ENCODE data around the gene MYL12A. TPM values are rescaled to one million over a fixed set of nuclear protein-coding genes. Genes with fewer than 3 reads are reported as not detected.

MYL12A gene
- total and polyA plus RNA-seq, 2 experiments from 2014 or later: 206 to 502 TPM

GRCh38 chr18:3199942-3200645 lies 47.5 kb upstream of the MYL12A start:
- Histone ChIP-seq H3F3A (replicated peaks; ENCODE audit: low read depth) (no peaks in the 10 kb centered on the region), H2AFZ (no peak overlapping the region), H4K20me1 (replicated peaks; ENCODE audit: insufficient read depth) (no peaks in the 10 kb centered on the region), H3K27me3 (ENCODE audit: insufficient read depth) (no peaks in the 10 kb centered on the region), H3K4me3 (no peak overlapping the region), H3K9me2 (ENCODE audit: insufficient read depth) (no peaks in the 10 kb centered on the region), H3K4me2 (no peak overlapping the region), H3K79me2 (replicated peaks; ENCODE audit: insufficient read depth) (no peaks in the 10 kb centered on the region), H3K4me1 (ENCODE audit: insufficient read depth) (no peaks in the 10 kb centered on the region), H3K36me3 (ENCODE audit: insufficient read depth) (no peaks in the 10 kb centered on the region), H3K27ac (ENCODE audit: low read depth) (no peak overlapping the region)
- Mint-ChIP-seq H3K27ac (no peak overlapping the region), H3K9me3 (no peaks in the 10 kb centered on the region; the same call in 2 of the 3 replicates), H3K27me3 (ENCODE audit: insufficient read depth, low read depth, poor library complexity) (peaks cover 3% of the 10 kb centered on the region), H3K4me1 (no peaks in the 10 kb centered on the region), H3K36me3 (ENCODE audit: low read depth) (no peaks in the 10 kb centered on the region), H3K4me3 (no peak overlapping the region)
- TF ChIP-seq STAT1 (IDR thresholded peaks at IDR 0.05; ENCODE audit: unreplicated experiment): no peak
- no peak for TF ChIP-seq CTCF (conservative IDR thresholded peaks at IDR 0.05; ENCODE audit: low read depth in 2 of 2)
- no peak for TF ChIP-seq JUNB (IDR thresholded peaks at IDR 0.05; ENCODE audit: unreplicated experiment)
- TF ChIP-seq EZH2phosphoT487 (IDR thresholded peaks at IDR 0.05; ENCODE audit: unreplicated experiment): no peak
- no peak for TF ChIP-seq ZNF114 (CRISPR knock-in tag; IDR thresholded peaks at IDR 0.05)
- no peak for TF ChIP-seq ZNF331 (CRISPR knock-in tag; IDR thresholded peaks at IDR 0.05; ENCODE audit: low read depth)
- no peak for TF ChIP-seq NANOG (IDR thresholded peaks at IDR 0.05; ENCODE audit: borderline replicate concordance)
- TF ChIP-seq ZNF462 (CRISPR knock-in tag; IDR thresholded peaks at IDR 0.05): no peak
- TF ChIP-seq CREB1 (CRISPR knock-in tag; IDR thresholded peaks at IDR 0.05; ENCODE audit: low read depth): no peak
- no peak for TF ChIP-seq POLR2AphosphoS5 (IDR thresholded peaks at IDR 0.05; ENCODE audit: low read depth)
- no peak for TF ChIP-seq REST (IDR thresholded peaks at IDR 0.05; ENCODE audit: unreplicated experiment)
- TF ChIP-seq EZH2 (IDR thresholded peaks at IDR 0.05; ENCODE audit: low read depth, unreplicated experiment): no peak
- no peak for TF ChIP-seq ETS1 (IDR thresholded peaks at IDR 0.05)
- no peak for DNase-seq (ENCODE audit: low spot score)
- no peak for ATAC-seq
